Mammary epithelial cell (primary cell): ENCODE measurements around the gene STRBP.

Experiments used
- CTCF ChIP-seq, 2 donors: IDR thresholded peaks in 1 of 2; conservative IDR thresholded peaks in 1 of 2; 2 replicates each; pipeline ENCODE4 v1.5.1; 2011 to 2012; ENCODE audit warnings: inconsistent platforms in 2 of 2, low read length in 2 of 2, mild to moderate bottlenecking in 2 of 2, control low read depth in 1 of 2, low read depth in 1 of 2; ENCODE audit not compliant: insufficient read depth in 1 of 2; ENCODE audit errors: extremely low read depth in 1 of 2
- EZH2 ChIP-seq: IDR thresholded peaks from 2 replicates; pipeline ENCODE4 v1.6.1; 2012; ENCODE audit warnings: low read length, inconsistent platforms, borderline replicate concordance

DNA sequence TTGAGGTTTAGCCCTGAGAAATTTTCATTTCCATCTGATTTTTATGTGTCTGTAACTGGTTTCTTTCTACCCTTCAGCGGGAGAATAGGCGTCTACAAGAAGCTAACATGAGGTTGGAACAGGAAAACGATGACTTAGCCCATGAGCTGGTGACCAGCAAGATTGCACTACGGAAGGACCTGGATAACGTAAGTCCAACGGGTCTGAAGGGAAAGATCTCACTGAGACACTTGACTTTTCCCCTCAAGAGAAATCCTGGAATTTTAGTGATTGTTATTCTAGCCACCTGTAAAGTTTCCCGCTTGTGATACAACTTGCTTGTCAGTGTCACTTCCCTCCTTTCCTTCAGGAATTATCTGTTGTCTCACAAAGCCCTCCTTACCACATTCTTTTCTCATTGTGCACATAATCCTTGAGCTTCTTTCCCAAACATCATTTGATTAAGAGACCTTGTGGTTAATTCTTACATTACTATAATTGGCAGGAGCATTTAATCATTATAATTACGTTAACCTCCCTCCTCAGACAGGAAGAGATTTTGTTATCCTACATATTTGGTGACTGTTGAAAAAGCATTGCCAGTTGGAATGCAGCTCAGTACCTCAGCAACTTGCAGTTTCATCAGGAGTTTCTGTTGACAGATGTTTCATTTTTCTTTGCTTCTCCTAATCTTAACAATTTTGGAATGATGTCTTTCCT, 178.0 kb downstream of the STRBP start:
- no peak for TF ChIP-seq CTCF (conservative IDR thresholded peaks at IDR 0.05 in 1 of 2, IDR thresholded peaks at IDR 0.05 in 1 of 2; ENCODE audit: extremely low read depth in 1 of 2, insufficient read depth in 1 of 2, low read depth in 1 of 2, low read length in 2 of 2)
- TF ChIP-seq EZH2: no peak
